HG03159 (cell line): ENCODE results near the gene CDH24.
"Not testable (repeated sequence)": the region's sequence is repeated elsewhere in the genome, so short reads cannot be mapped to it uniquely, and the experiment has no call there.

Source experiments
- ATAC-seq: cut with Tn5 transposase; IDR thresholded peaks from one replicate; pipeline ENCODE4 v1.9.1; 2021; ENCODE audit warnings: mild to moderate bottlenecking, moderate library complexity; ENCODE audit not compliant: unreplicated experiment

CDH24 gene

GRCh38 chr14:23023795-23024152, 33.5 kb downstream of the CDH24 start:
- no peak for ATAC-seq

DNA sequence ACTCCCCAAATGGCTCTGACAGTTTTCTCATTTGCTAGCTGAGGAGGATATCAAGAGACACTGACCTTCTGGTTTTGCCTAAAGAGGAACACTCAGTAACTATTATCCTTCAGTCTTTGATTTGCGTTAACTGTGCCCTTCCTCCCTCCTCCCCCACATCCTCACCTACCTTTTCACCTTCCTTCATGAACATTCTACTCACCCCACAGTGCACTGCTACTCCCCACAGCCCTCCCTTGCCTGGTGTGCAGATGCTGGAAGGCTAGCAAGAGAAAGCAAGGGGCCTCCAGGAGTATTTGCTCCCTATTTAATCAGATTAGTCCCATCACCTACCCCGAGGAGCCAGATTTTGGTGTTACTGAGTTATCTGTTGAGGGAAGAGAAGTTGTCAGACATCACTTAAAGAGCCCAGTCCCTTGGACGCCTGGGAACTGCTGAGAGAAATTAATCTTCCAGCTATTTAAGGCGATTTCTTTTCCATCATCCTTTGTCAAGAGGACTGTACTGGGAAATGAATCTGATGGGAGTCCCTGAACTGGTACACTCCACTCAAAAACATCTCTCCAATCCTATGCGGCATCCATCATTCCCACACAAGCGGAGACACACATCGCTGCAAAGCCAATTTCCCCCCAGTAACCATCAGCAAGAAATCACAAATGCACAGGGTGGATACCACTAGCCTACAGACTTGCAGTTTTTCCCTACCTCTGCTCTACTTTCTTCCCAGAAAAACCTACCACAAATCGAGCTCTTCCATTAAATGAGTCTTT, 34.1 kb downstream of the CDH24 start:
- ATAC-seq: no peak

DNA sequence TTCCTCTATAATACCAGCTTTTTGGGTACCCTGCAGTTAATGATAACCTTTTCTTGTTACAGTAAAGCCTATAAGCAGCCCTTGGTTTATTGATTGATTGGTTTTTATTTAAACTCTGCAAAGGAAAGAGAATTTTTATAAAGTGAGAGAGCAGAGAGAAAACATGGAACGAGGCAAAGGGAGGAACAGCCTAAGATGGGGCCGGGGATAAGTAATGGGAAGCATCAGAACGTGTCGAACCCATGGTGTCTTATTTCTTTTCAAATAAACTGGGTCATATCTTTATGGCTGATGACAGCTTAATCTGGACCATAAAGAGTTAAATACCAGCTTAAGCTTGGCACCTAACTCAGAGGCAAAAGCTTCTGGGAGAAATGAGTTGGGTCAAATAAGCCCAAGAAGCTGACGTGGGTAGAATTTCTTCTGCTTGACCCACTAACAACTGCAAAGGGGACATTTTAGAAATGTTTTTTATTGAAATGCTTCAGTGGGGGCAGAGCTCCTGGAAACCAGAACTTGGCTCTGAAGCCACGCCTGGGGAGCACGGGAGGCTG, 35.4 kb downstream of the CDH24 start:
- no peak for ATAC-seq

GRCh38 chr14:23021434-23021833, 35.9 kb downstream of the CDH24 start:
- ATAC-seq: no peak

GRCh38 chr14:23020143-23021128, 36.9 kb downstream of the CDH24 start:
- no peak for ATAC-seq

DNA sequence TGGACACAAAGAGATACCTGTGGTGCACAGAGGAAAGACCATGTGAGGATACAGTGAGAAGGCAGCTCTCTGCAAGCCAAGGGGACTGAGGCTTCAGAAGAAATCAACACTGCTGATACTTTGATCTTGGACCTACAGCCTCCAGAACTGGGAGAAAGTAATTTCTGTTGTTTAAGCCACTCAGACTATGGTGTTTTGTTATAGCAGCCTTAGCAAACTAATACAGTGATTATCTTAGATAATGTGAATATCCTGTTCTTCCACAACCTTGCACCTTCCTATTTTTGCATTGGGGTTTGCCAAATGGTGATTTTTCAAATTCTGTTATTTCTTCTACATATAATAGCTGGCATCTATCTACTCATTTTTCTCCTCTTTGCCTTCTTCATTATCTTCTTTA, 39.2 kb downstream of the CDH24 start:
- ATAC-seq: no peak

- ATAC-seq: no peak
Observed at GRCh38 chr14:23017091-23017490, 40.2 kb downstream of the CDH24 start.

DNA sequence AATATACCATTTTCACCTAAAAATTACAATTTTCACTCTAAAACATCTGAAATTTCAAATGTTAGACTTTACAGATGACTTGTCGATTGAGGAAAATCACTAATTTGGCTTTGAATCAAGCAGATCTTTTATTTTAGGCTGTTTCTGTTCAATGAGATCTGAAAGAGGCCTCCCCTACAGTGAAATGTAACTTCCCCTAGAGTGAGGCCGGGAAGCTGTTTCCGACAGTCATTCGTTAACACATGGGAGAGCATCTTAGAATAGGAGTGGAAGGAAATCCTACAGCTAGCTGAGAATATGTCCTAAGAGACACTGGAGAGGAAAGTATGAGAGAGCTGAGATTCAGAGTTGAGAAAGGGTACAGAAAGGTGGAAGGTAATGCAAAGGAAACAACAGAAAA, 41.7 kb downstream of the CDH24 start:
- ATAC-seq: no peak

DNA sequence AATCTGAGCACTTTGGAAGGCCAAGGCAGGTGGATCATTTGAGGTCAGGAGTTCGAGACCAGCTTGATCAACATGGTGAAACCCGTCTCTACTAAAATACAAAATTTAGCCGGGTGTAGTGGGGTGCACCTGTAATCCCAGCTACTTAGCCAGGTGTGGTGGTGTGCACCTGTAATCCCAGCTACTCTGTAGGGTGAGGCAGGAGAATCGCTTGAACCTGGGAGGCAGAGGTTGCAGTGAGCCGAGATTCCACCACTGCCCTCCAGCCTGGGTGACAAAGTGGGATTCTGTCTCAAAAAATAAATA, 43.6 kb downstream of the CDH24 start:
- ATAC-seq: not testable (repeated sequence)

GRCh38 chr14:23013054-23013748, 44.1 kb downstream of the CDH24 start:
- ATAC-seq: no peak

- no peak for ATAC-seq
Observed at GRCh38 chr14:23009939-23010726, 47.2 kb downstream of the CDH24 start, which contains the start of gene C14orf93. Gene C14orf93, minus strand, starts transcription at chr14:23010143. Its CDS starts 11,120 bp downstream, at chr14:22999023.

- ATAC-seq: no peak
Observed at GRCh38 chr14:23009483-23009938, 47.8 kb downstream of the CDH24 start.

- ATAC-seq: no peak
Observed at GRCh38 chr14:23008831-23009230, 48.5 kb downstream of the CDH24 start.

- peak; percentile 95 for ATAC-seq
Observed at GRCh38 chr14:23006544-23007419, 50.5 kb downstream of the CDH24 start.

GRCh38 chr14:23006188-23006534, 51.2 kb downstream of the CDH24 start:
- no peak for ATAC-seq

DNA sequence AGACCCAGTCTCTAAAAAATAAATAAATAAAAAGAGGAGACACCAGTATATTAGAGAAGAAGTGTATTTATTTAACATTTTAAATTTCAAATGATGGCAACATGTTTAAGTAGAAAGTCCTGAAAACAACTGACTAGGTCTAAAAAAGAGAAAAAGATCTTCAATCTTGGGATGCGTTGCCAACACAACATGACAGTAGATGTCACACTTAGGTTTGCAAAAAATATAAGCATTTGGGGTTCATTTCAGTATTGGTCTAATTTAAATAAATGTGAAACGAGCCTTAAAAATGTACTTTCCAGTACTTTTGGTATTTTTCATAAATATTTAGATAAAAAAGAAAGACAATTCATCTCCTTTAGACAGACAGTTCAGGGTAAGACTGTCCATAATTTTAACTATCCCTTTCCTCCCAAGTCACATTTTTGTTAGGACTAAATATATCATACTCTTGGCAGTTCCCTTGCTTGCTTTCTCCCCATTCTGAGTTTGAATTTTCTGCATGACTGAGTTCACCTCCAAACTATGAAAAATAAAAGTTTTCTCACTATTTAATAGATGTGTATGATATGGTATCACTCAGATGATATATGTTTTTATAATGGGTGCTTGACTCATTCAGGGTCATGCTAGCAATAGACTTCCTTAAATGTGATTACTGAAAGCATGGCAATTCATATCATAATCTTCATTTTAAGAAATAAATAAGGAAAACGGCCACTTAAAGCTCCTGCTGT, 51.7 kb downstream of the CDH24 start:
- ATAC-seq: no peak

GRCh38 chr14:23004274-23004673, 53.0 kb downstream of the CDH24 start:
- not testable (repeated sequence) for ATAC-seq

- no peak for ATAC-seq
Observed at GRCh38 chr14:23002592-23002991, 54.7 kb downstream of the CDH24 start.

- ATAC-seq: no peak
Observed at GRCh38 chr14:23000860-23001259, 56.5 kb downstream of the CDH24 start.
